ENCODE measurements around the gene PNPLA6. TPM values are rescaled to one million over a fixed set of nuclear protein-coding genes. Genes with fewer than 3 reads are reported as not detected.

PNPLA6 gene
- total and polyA plus RNA-seq, 9 of the 15 experiments (the other 6 are each of a cell fraction or from before 2014, with no cell fraction given): 0.07 to 30.2 (median 8.3) TPM

- no peaks in the 10 kb centered on the region; the same call in 2 of the 3 replicates for H3K79me2 ChIP-seq (ENCODE audit: control insufficient read depth, insufficient read depth, low read length)
- TF ChIP-seq POU5F1 (IDR thresholded peaks at IDR 0.05; ENCODE audit: borderline replicate concordance, low read depth, low read length, partially characterized antibody) (no peak), ZNF551 (CRISPR knock-in tag; IDR thresholded peaks at IDR 0.05) (no peak), PCBP2 (IDR thresholded peaks at IDR 0.05; ENCODE audit: low read depth, low read length, poor library complexity, severe bottlenecking) (no peak), MLLT1 (IDR thresholded peaks at IDR 0.05) (no peak), ZBTB17 (CRISPR knock-in tag; IDR thresholded peaks at IDR 0.05) (no peak), TRIM24 (IDR thresholded peaks at IDR 0.05) (no peak), HDAC1 (IDR thresholded peaks at IDR 0.05) (no peak), DLX4 (CRISPR knock-in tag; IDR thresholded peaks at IDR 0.05) (no peak), ARID1B (IDR thresholded peaks at IDR 0.05) (no peak), CHD1 (IDR thresholded peaks at IDR 0.05; ENCODE audit: low read length) (no peak), ATF7 (IDR thresholded peaks at IDR 0.05) (no peak), TRIM25 (IDR thresholded peaks at IDR 0.05; ENCODE audit: borderline replicate concordance) (no peak)
- intact Hi-C loops (cut with micrococcal nuclease): no loop called here
- no peaks in the 10 kb centered on the region for H4K20me1 ChIP-seq (replicated peaks; ENCODE audit: control insufficient read depth, insufficient read depth, low read length)
- in situ Hi-C loops (cut with MboI): no loop called here
- no peak overlapping the region for H3K4me3 ChIP-seq
- no peaks in the 10 kb centered on the region for H3K9me1 ChIP-seq (ENCODE audit: control insufficient read depth, insufficient read depth, low read length)
- FAIRE-seq (no peak), ATAC-seq (no peak), DNase-seq (ENCODE audit: extremely low read depth in 1 of 4, low spot score in 3 of 4) (no peak)
- no peak overlapping the region for H2AFZ ChIP-seq (ENCODE audit: low read depth, low read length)
- H3K4me1 ChIP-seq (replicated peaks in 1 of 2; ENCODE audit: control insufficient read depth in 2 of 2, insufficient read depth in 2 of 2, low read length in 2 of 2): peaks cover 12 to 52% of the 10 kb centered on the region in 2 experiments; a peak in 4 of 5 replicates
- CTCF ChIA-PET (ENCODE audit: low intra/inter-chr PET ratio): no interaction called here
- no peak overlapping the region for H3K9ac ChIP-seq (ENCODE audit: insufficient read depth in 1 of 2, low read depth in 2 of 2, low read length in 2 of 2)
- no peaks in the 10 kb centered on the region for H3K9me3 ChIP-seq (replicated peaks; ENCODE audit: control insufficient read depth, insufficient read depth, low read depth, low read length)
- BruUV-seq (replicated peaks): no TSS peak
- 89% methylated on average over 13 of the region's 28 CpGs for WGBS (ENCODE audit: insufficient coverage, low coverage, missing lambda C conversion rate)
- H3K4me2 ChIP-seq (ENCODE audit: insufficient read depth, low read length): no peak overlapping the region
- POLR2A ChIA-PET: no interaction called here
- no peaks in the 10 kb centered on the region for H3K27me3 ChIP-seq (ENCODE audit: control insufficient read depth in 2 of 2, insufficient read depth in 2 of 2, low read length in 2 of 2)
- no peak overlapping the region for H3K27ac ChIP-seq (ENCODE audit: extremely low read depth, low read depth, low read length)
- H3K36me3 ChIP-seq (ENCODE audit: control insufficient read depth, insufficient read depth, low read length): peaks cover 13% of the 10 kb centered on the region; the same call in 1 of the 3 replicates
Measured at GRCh38 chr19:7539827-7540425, 4.4 kb downstream of the PNPLA6 start.
